Neural crest cell (in vitro differentiated cells): Measurements from ENCODE around the gene HTD2. TPM values are rescaled to one million over a fixed set of nuclear protein-coding genes. Genes with fewer than 3 reads are reported as not detected.
A peak's percentile ranks its signal among the peaks of the same experiment; 100 is the strongest.

ENCODE experiments used
- DNase-seq: peaks from one replicate; pipeline ENCODE4 v3.0.0; 2021; ENCODE audit warnings: low read depth, mixed read lengths, low spot score
- H3K27ac Mint-ChIP-seq: one replicate; pipeline ENCODE4 v1.8.0; 2021; ENCODE audit warnings: mild to moderate bottlenecking, mixed read lengths; ENCODE audit not compliant: unreplicated experiment
- H3K27me3 Mint-ChIP-seq: 2 replicates; pipeline ENCODE4 v1.8.0; 2021; ENCODE audit warnings: low read depth, mild to moderate bottlenecking, mixed read lengths
- H3K36me3 Mint-ChIP-seq: 2 replicates; pipeline ENCODE4 v1.8.0; 2021; ENCODE audit warnings: low read depth, mild to moderate bottlenecking, mixed read lengths
- H3K4me1 Mint-ChIP-seq: 2 replicates; pipeline ENCODE4 v1.8.0; 2021; ENCODE audit warnings: mixed read lengths
- H3K4me3 Mint-ChIP-seq: one replicate; pipeline ENCODE4 v1.8.0; 2021; ENCODE audit warnings: mild to moderate bottlenecking, mixed read lengths
- H3K9me3 Mint-ChIP-seq: 2 replicates; pipeline ENCODE4 v1.8.0; 2021; ENCODE audit warnings: mixed read lengths
- CTCF ChIP-seq: fragments of 200-600 bp; sonication (generic); conservative IDR thresholded peaks from 2 replicates; pipeline ENCODE4 v1.5.0; 2021; ENCODE audit warnings: antibody characterized with exemption, mild to moderate bottlenecking
- total RNA-seq: library from RNA; stranded (reverse); gene quantifications from 2 replicates; pipeline ENCODE4 v1.2.1, GENCODE V29; 2021

Gene HTD2
- total RNA-seq, 1 donor from 2014 or later = 11.3 TPM

DNA sequence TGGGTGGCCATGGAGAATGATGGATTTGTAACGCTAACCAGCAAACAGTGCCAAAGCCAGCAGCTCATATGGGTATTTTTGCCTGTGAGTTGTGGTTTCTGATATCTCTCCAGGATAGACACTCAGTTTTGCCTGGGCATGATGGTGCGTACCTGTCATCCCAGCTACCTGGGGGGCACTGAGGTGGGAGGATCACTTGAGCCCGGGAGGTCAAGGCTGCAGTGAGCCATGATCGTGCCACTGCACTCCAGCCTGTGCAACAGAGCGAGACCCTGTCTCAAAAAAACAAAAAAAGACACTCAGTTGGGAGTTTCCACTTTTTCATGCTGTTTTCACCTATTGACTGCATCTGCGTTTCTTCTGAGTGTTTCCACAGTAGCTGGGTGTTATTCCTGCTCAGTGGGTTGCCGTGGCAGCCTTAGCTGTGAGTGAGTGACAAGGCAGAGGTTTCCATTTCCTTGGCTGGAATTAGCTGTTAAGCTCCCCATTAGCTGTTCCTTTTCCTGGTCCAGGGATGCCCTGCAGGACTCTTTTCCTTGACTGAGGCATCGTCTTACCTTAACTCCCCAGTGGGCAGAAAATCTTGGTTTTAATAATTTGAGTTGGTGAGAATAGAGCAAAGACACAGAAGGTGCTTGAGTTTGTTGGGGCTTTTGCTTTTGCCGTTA, 14.5 kb upstream of the HTD2 start:
- peaks cover 4% of the 10 kb centered on the region for H3K9me3 Mint-ChIP-seq
- peaks cover 17% of the 10 kb centered on the region for H3K36me3 Mint-ChIP-seq
- H3K27ac Mint-ChIP-seq = no peak overlapping the region
- no peak for DNase-seq
- H3K4me3 Mint-ChIP-seq = no peak overlapping the region
- no peak for TF ChIP-seq CTCF
- H3K27me3 Mint-ChIP-seq = no peaks in the 10 kb centered on the region
- H3K4me1 Mint-ChIP-seq = peaks cover 10% of the 10 kb centered on the region

DNA sequence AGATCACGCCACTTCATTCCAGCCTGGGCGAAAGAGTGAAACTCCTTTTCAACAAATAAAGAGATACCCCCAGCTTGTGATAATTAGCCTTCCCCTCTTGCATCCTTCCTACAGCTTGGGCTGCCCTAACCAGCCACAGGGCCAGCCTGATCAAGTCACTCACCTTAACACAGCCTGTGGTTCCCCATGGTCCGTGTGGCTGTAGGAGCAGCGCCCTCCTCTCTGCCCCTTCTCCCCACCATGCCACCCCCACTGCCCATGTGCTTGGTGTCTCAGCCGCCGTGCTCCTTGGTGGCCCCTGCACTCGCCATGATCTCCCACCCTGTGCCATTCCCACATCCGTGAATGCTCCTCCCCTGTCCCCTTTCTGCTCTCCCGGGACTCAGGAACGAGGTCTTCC, 13.5 kb upstream of the HTD2 start:
- DNase-seq = no peak
- H3K9me3 Mint-ChIP-seq = peaks cover 4% of the 10 kb centered on the region
- no peak overlapping the region for H3K4me3 Mint-ChIP-seq
- no peaks in the 10 kb centered on the region for H3K27me3 Mint-ChIP-seq
- H3K27ac Mint-ChIP-seq = peak overlapping the region; percentile 9
- no peak for TF ChIP-seq CTCF
- H3K36me3 Mint-ChIP-seq = peaks cover 17% of the 10 kb centered on the region
- H3K4me1 Mint-ChIP-seq = peaks cover 10% of the 10 kb centered on the region

- TF ChIP-seq CTCF = no peak
- H3K4me3 Mint-ChIP-seq = no peak overlapping the region
- H3K27me3 Mint-ChIP-seq = no peaks in the 10 kb centered on the region
- no peak for DNase-seq
- peak overlapping the region; percentile 9 for H3K27ac Mint-ChIP-seq
- H3K36me3 Mint-ChIP-seq = peaks cover 13% of the 10 kb centered on the region
- H3K4me1 Mint-ChIP-seq = peaks cover 10% of the 10 kb centered on the region
- H3K9me3 Mint-ChIP-seq = peaks cover under 1% of the 10 kb centered on the region
Observed at GRCh38 chr3:58293516-58293915, 12.8 kb upstream of the HTD2 start.

DNA sequence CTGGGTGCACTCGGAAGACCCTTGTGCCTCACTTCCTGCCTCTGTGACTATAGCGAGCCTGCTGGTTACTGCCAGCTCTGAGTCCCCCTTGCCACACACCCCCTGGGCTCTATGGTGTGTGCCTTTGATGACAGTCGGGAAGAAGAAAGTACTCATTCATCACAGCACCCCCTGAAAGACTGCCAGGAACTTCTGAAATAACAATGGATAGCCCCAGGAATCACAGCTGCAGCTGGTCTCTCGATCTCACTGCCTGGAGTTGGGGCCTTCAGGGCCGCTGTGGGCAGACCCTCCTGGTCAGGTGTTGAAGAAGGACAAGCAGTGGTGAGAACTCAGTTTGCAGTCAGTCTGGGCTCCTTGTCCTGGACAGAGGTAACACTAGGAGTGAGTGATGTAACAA, 10.1 kb upstream of the HTD2 start:
- no peak for DNase-seq
- Mint-ChIP-seq H3K27me3 (peaks cover 22% of the 10 kb centered on the region), H3K36me3 (peaks cover 9% of the 10 kb centered on the region), H3K4me1 (peaks cover 13% of the 10 kb centered on the region), H3K4me3 (peak overlapping the region; percentile 23), H3K27ac (peak overlapping the region; percentile 43), H3K9me3 (no peaks in the 10 kb centered on the region)
- TF ChIP-seq CTCF = no peak

- H3K27ac Mint-ChIP-seq = no peak overlapping the region
Observed at GRCh38 chr3:58296843-58297242, 9.5 kb upstream of the HTD2 start.

More at GRCh38 chr3:58296843-58297242, 9.5 kb upstream of the HTD2 start:
- no peak for TF ChIP-seq CTCF
- H3K36me3 Mint-ChIP-seq = peaks cover 5% of the 10 kb centered on the region
- no peaks in the 10 kb centered on the region for H3K9me3 Mint-ChIP-seq
- peaks cover 27% of the 10 kb centered on the region for H3K27me3 Mint-ChIP-seq
- peaks cover 13% of the 10 kb centered on the region for H3K4me1 Mint-ChIP-seq
- no peak overlapping the region for H3K4me3 Mint-ChIP-seq
- no peak for DNase-seq
